HG03565 (cell line): ENCODE results near the gene NECAB3.

Experiments used
- ATAC-seq: cut with Tn5 transposase; IDR thresholded peaks from one replicate; pipeline ENCODE4 v1.9.1; 2021; ENCODE audit warnings: mild to moderate bottlenecking, moderate library complexity; ENCODE audit not compliant: unreplicated experiment

Gene NECAB3

GRCh38 chr20:33627577-33628216 lies 46.5 kb downstream of the NECAB3 start:
- no peak for ATAC-seq

GRCh38 chr20:33626190-33626589 lies 48.0 kb downstream of the NECAB3 start:
- no peak for ATAC-seq

GRCh38 chr20:33624399-33624798 lies 49.8 kb downstream of the NECAB3 start:
- ATAC-seq = no peak

GRCh38 chr20:33622705-33623365 lies 51.4 kb downstream of the NECAB3 start:
- no peak for ATAC-seq

GRCh38 chr20:33621717-33622400 lies 52.4 kb downstream of the NECAB3 start:
- no peak for ATAC-seq

GRCh38 chr20:33612001-33612400 lies 62.2 kb downstream of the NECAB3 start:
- ATAC-seq = no peak

GRCh38 chr20:33611106-33611505 lies 63.1 kb downstream of the NECAB3 start:
- no peak for ATAC-seq

GRCh38 chr20:33609504-33609903 lies 64.7 kb downstream of the NECAB3 start:
- ATAC-seq = no peak
